B cell (primary cell): ENCODE measurements around the gene SPATA19.

Experiments used
- CTCF ChIP-seq: fragments of 200-600 bp; IDR thresholded peaks from one replicate; pipeline ENCODE4 v1.8.0; 2022; ENCODE audit warnings: antibody characterized with exemption, mild to moderate bottlenecking
- EZH2 ChIP-seq: IDR thresholded peaks from 2 replicates; pipeline ENCODE4 v1.6.1; 2012; ENCODE audit warnings: borderline replicate concordance, low read depth, mild to moderate bottlenecking, moderate library complexity, low read length; ENCODE audit not compliant: insufficient read depth, poor library complexity, severe bottlenecking

- TF ChIP-seq CTCF: no peak
- no peak for TF ChIP-seq EZH2
These were observed 2.6 kb downstream of the SPATA19 start for GRCh38 chr11:133842730-133843129.
